AG10803 (cell line): ENCODE results near the gene FBLN2.

ENCODE experiments used
- DNase-seq: peaks from one replicate; pipeline ENCODE4 v3.0.0; 2010; ENCODE audit warnings: low read depth
- H3K4me3 ChIP-seq: 2 replicates; pipeline ENCODE4 v1.5.1; 2011; ENCODE audit warnings: mild to moderate bottlenecking, low read length, control low read depth
- CTCF ChIP-seq: conservative IDR thresholded peaks from 2 replicates; pipeline ENCODE4 v1.5.1; 2011; ENCODE audit warnings: mild to moderate bottlenecking, low read length, control low read depth, inconsistent platforms

FBLN2 gene

GRCh38 chr3:13550791-13551360 lies 2.0 kb downstream of the FBLN2 start:
- no peak for DNase-seq
- peak overlapping the region; percentile 64 for H3K4me3 ChIP-seq
- no peak for TF ChIP-seq CTCF

- no peak for DNase-seq
- TF ChIP-seq CTCF, result no peak
- H3K4me3 ChIP-seq, result no peak overlapping the region
Observed at GRCh38 chr3:13552857-13553652, 4.1 kb downstream of the FBLN2 start.

- no peak overlapping the region for H3K4me3 ChIP-seq
- no peak for DNase-seq
- TF ChIP-seq CTCF, result no peak
Observed at GRCh38 chr3:13553686-13554085, 4.8 kb downstream of the FBLN2 start.

GRCh38 chr3:13555753-13556152 lies 6.8 kb downstream of the FBLN2 start:
- no peak for TF ChIP-seq CTCF
- H3K4me3 ChIP-seq, result no peak overlapping the region
- no peak for DNase-seq

- DNase-seq, result no peak
- TF ChIP-seq CTCF, result no peak
- H3K4me3 ChIP-seq, result no peak overlapping the region
Observed at GRCh38 chr3:13556207-13556606, 7.3 kb downstream of the FBLN2 start.

GRCh38 chr3:13556917-13557316 lies 8.0 kb downstream of the FBLN2 start:
- no peak for DNase-seq
- no peak overlapping the region for H3K4me3 ChIP-seq
- TF ChIP-seq CTCF, result no peak

GRCh38 chr3:13557417-13557816 lies 8.5 kb downstream of the FBLN2 start:
- no peak for DNase-seq
- H3K4me3 ChIP-seq, result no peak overlapping the region
- TF ChIP-seq CTCF, result no peak
